ENCODE results near the gene NTNG2.
A peak's percentile ranks its signal among the peaks of the same experiment; 100 is the strongest.

NTNG2 gene

GRCh38 chr9:132197856-132198550 is 36.1 kb downstream of the NTNG2 start:
- H3K79me1 ChIP-seq (ENCODE audit: low read length), result no peaks in the 10 kb centered on the region
- no peaks in the 10 kb centered on the region for H3K79me2 ChIP-seq (ENCODE audit: control insufficient read depth, insufficient read depth, low read length, poor library complexity)
- H2BK5ac ChIP-seq (ENCODE audit: low read depth, low read length, poor library complexity), result no peak overlapping the region
- no peak overlapping the region for H2AFZ ChIP-seq (ENCODE audit: insufficient read depth, low read length, poor library complexity)
- H3K27me3 ChIP-seq (ENCODE audit: insufficient read depth, low read length), result no peaks in the 10 kb centered on the region
- no peak overlapping the region for H4K91ac ChIP-seq (ENCODE audit: low read depth, low read length)
- H3K9ac ChIP-seq (ENCODE audit: low read length), result no peak overlapping the region
- H3K23ac ChIP-seq (ENCODE audit: low read length), result no peak overlapping the region
- peaks cover 6 to 7% of the 10 kb centered on the region in 2 experiments for H3K4me1 ChIP-seq (ENCODE audit: control insufficient read depth in 1 of 2, insufficient read depth in 2 of 2, low read length in 2 of 2)
- H2AK5ac ChIP-seq (ENCODE audit: low read length), result no peak overlapping the region
- WGBS (ENCODE audit: extremely low coverage, insufficient coverage, insufficient read length), result no CpG with 5 or more reads among the region's 58 CpGs
- no peak overlapping the region for H4K12ac ChIP-seq (ENCODE audit: low read depth, low read length)
- no peak overlapping the region for H3K14ac ChIP-seq (ENCODE audit: low read length)
- no peak overlapping the region for H3K4me3 ChIP-seq (ENCODE audit: low read depth, low read length)
- no peak overlapping the region for H2BK120ac ChIP-seq (ENCODE audit: insufficient read depth, low read length, poor library complexity)
- no peak overlapping the region for H3K4me2 ChIP-seq (ENCODE audit: low read length)
- no peak for DNase-seq
- H2BK12ac ChIP-seq (ENCODE audit: low read length), result no peak overlapping the region
- H4K8ac ChIP-seq (ENCODE audit: low read depth, low read length), result no peak overlapping the region
- no peak overlapping the region for H3K27ac ChIP-seq (ENCODE audit: low read depth, low read length)
- H3K4ac ChIP-seq (ENCODE audit: low read depth, low read length), result no peak overlapping the region
- H3K36me3 ChIP-seq (ENCODE audit: control insufficient read depth in 1 of 2, insufficient read depth in 2 of 2, low read length in 2 of 2), result no peaks in the 10 kb centered on the region
- no peak overlapping the region for H3K18ac ChIP-seq (ENCODE audit: low read length)
- peaks cover 15% of the 10 kb centered on the region for H3K9me3 ChIP-seq (ENCODE audit: insufficient read depth, low read depth, low read length)

GRCh38 chr9:132199056-132199455 is 37.2 kb downstream of the NTNG2 start:
- H3K4me2 ChIP-seq (ENCODE audit: low read length), result no peak overlapping the region
- no peak overlapping the region for H4K91ac ChIP-seq (ENCODE audit: low read depth, low read length)
- no peak overlapping the region for H4K12ac ChIP-seq (ENCODE audit: low read depth, low read length)
- no peak overlapping the region for H3K14ac ChIP-seq (ENCODE audit: low read length)
- H3K9ac ChIP-seq (ENCODE audit: low read length), result no peak overlapping the region
- no CpG with 5 or more reads among the region's 4 CpGs for WGBS (ENCODE audit: extremely low coverage, insufficient coverage, insufficient read length)
- no peak overlapping the region for H3K23ac ChIP-seq (ENCODE audit: low read length)
- H3K4me1 ChIP-seq (ENCODE audit: control insufficient read depth in 1 of 2, insufficient read depth in 2 of 2, low read length in 2 of 2), result peaks cover 6 to 7% of the 10 kb centered on the region in 2 experiments
- peaks cover 15% of the 10 kb centered on the region for H3K9me3 ChIP-seq (ENCODE audit: insufficient read depth, low read depth, low read length)
- no peaks in the 10 kb centered on the region for H3K79me1 ChIP-seq (ENCODE audit: low read length)
- H3K79me2 ChIP-seq (ENCODE audit: control insufficient read depth, insufficient read depth, low read length, poor library complexity), result no peaks in the 10 kb centered on the region
- no peak overlapping the region for H2BK12ac ChIP-seq (ENCODE audit: low read length)
- DNase-seq, result no peak
- H2BK120ac ChIP-seq (ENCODE audit: insufficient read depth, low read length, poor library complexity), result no peak overlapping the region
- H3K4me3 ChIP-seq (ENCODE audit: low read depth, low read length), result no peak overlapping the region
- no peaks in the 10 kb centered on the region for H3K27me3 ChIP-seq (ENCODE audit: insufficient read depth, low read length)
- no peak overlapping the region for H2AFZ ChIP-seq (ENCODE audit: insufficient read depth, low read length, poor library complexity)
- H3K36me3 ChIP-seq (ENCODE audit: control insufficient read depth in 1 of 2, insufficient read depth in 2 of 2, low read length in 2 of 2), result no peaks in the 10 kb centered on the region
- H2AK5ac ChIP-seq (ENCODE audit: low read length), result no peak overlapping the region
- no peak overlapping the region for H2BK5ac ChIP-seq (ENCODE audit: low read depth, low read length, poor library complexity)
- H3K27ac ChIP-seq (ENCODE audit: low read depth, low read length), result no peak overlapping the region
- H4K8ac ChIP-seq (ENCODE audit: low read depth, low read length), result no peak overlapping the region
- H3K4ac ChIP-seq (ENCODE audit: low read depth, low read length), result no peak overlapping the region
- H3K18ac ChIP-seq (ENCODE audit: low read length), result no peak overlapping the region

- Histone ChIP-seq H3K18ac (ENCODE audit: low read length) (no peak overlapping the region), H3K4me1 (ENCODE audit: control insufficient read depth in 1 of 2, insufficient read depth in 2 of 2, low read length in 2 of 2) (peaks cover 6 to 7% of the 10 kb centered on the region in 2 experiments), H3K79me2 (ENCODE audit: control insufficient read depth, insufficient read depth, low read length, poor library complexity) (no peaks in the 10 kb centered on the region), H3K4me3 (ENCODE audit: low read depth, low read length) (peak overlapping the region; percentile 42), H3K9me3 (ENCODE audit: insufficient read depth, low read depth, low read length) (peaks cover 15% of the 10 kb centered on the region), H3K9ac (ENCODE audit: low read length) (no peak overlapping the region), H3K23ac (ENCODE audit: low read length) (no peak overlapping the region), H3K27me3 (ENCODE audit: insufficient read depth, low read length) (no peaks in the 10 kb centered on the region), H3K14ac (ENCODE audit: low read length) (no peak overlapping the region), H3K79me1 (ENCODE audit: low read length) (no peaks in the 10 kb centered on the region), H2BK12ac (ENCODE audit: low read length) (no peak overlapping the region), H2BK120ac (ENCODE audit: insufficient read depth, low read length, poor library complexity) (no peak overlapping the region), H2AFZ (ENCODE audit: insufficient read depth, low read length, poor library complexity) (no peak overlapping the region), H4K12ac (ENCODE audit: low read depth, low read length) (no peak overlapping the region), H3K4me2 (ENCODE audit: low read length) (no peak overlapping the region), H2BK5ac (ENCODE audit: low read depth, low read length, poor library complexity) (no peak overlapping the region), H3K36me3 (ENCODE audit: control insufficient read depth in 1 of 2, insufficient read depth in 2 of 2, low read length in 2 of 2) (no peaks in the 10 kb centered on the region), H4K91ac (ENCODE audit: low read depth, low read length) (no peak overlapping the region), H3K27ac (ENCODE audit: low read depth, low read length) (no peak overlapping the region), H4K8ac (ENCODE audit: low read depth, low read length) (no peak overlapping the region), H3K4ac (ENCODE audit: low read depth, low read length) (no peak overlapping the region), H2AK5ac (ENCODE audit: low read length) (no peak overlapping the region)
- no CpG with 5 or more reads among the region's 4 CpGs for WGBS (ENCODE audit: extremely low coverage, insufficient coverage, insufficient read length)
- DNase-seq, result no peak
Observed at GRCh38 chr9:132200706-132201105, 38.8 kb downstream of the NTNG2 start.

- H2BK120ac ChIP-seq (ENCODE audit: insufficient read depth, low read length, poor library complexity), result no peak overlapping the region
- no peak overlapping the region for H3K9ac ChIP-seq (ENCODE audit: low read length)
- H3K27ac ChIP-seq (ENCODE audit: low read depth, low read length), result no peak overlapping the region
- H3K23ac ChIP-seq (ENCODE audit: low read length), result no peak overlapping the region
- H2AFZ ChIP-seq (ENCODE audit: insufficient read depth, low read length, poor library complexity), result no peak overlapping the region
- peak overlapping the region; percentile 14 for H3K14ac ChIP-seq (ENCODE audit: low read length)
- no peaks in the 10 kb centered on the region for H3K79me2 ChIP-seq (ENCODE audit: control insufficient read depth, insufficient read depth, low read length, poor library complexity)
- no peak overlapping the region for H3K4ac ChIP-seq (ENCODE audit: low read depth, low read length)
- no peaks in the 10 kb centered on the region for H3K79me1 ChIP-seq (ENCODE audit: low read length)
- H2BK5ac ChIP-seq (ENCODE audit: low read depth, low read length, poor library complexity), result no peak overlapping the region
- H4K91ac ChIP-seq (ENCODE audit: low read depth, low read length), result no peak overlapping the region
- no peak for DNase-seq
- WGBS (ENCODE audit: extremely low coverage, insufficient coverage, insufficient read length), result no CpG with 5 or more reads among the region's 12 CpGs
- no peaks in the 10 kb centered on the region for H3K36me3 ChIP-seq (ENCODE audit: control insufficient read depth in 1 of 2, insufficient read depth in 2 of 2, low read length in 2 of 2)
- no peak overlapping the region for H3K4me3 ChIP-seq (ENCODE audit: low read depth, low read length)
- no peak overlapping the region for H3K18ac ChIP-seq (ENCODE audit: low read length)
- H3K4me1 ChIP-seq (ENCODE audit: control insufficient read depth in 1 of 2, insufficient read depth in 2 of 2, low read length in 2 of 2), result peaks cover 6 to 7% of the 10 kb centered on the region in 2 experiments
- no peak overlapping the region for H4K8ac ChIP-seq (ENCODE audit: low read depth, low read length)
- H2AK5ac ChIP-seq (ENCODE audit: low read length), result no peak overlapping the region
- no peak overlapping the region for H2BK12ac ChIP-seq (ENCODE audit: low read length)
- no peak overlapping the region for H4K12ac ChIP-seq (ENCODE audit: low read depth, low read length)
- no peaks in the 10 kb centered on the region for H3K27me3 ChIP-seq (ENCODE audit: insufficient read depth, low read length)
- H3K9me3 ChIP-seq (ENCODE audit: insufficient read depth, low read depth, low read length), result peaks cover 15% of the 10 kb centered on the region
- H3K4me2 ChIP-seq (ENCODE audit: low read length), result no peak overlapping the region
Observed at GRCh38 chr9:132201139-132201538, 39.3 kb downstream of the NTNG2 start.

Measured in trophoblast cell (in vitro differentiated cells and primary cell).